Measurements from ENCODE around the gene HOOK2. TPM values are rescaled to one million over a fixed set of nuclear protein-coding genes. Genes with fewer than 3 reads are reported as not detected.

The HOOK2 gene
- total and polyA plus RNA-seq, 2 of the 8 experiments (the other 6 are each of a cell fraction or from before 2014, with no cell fraction given): 23.8 to 63.2 TPM

- H3K27ac ChIP-seq (ENCODE audit: low read depth, low read length): no peak overlapping the region
- TF ChIP-seq RNF2 (IDR thresholded peaks at IDR 0.05; ENCODE audit: borderline replicate concordance, low read depth, low read length, missing control alignments, poor library complexity, severe bottlenecking) (no peak), EP300 (IDR thresholded peaks at IDR 0.05; ENCODE audit: borderline replicate concordance in 1 of 2, low read depth in 2 of 2, low read length in 2 of 2) (no peak), KDM4A (IDR thresholded peaks at IDR 0.05; ENCODE audit: low read depth, low read length, severe bottlenecking) (no peak), SP1 (IDR thresholded peaks at IDR 0.05; ENCODE audit: low read depth, low read length) (no peak), BRCA1 (IDR thresholded peaks at IDR 0.05; ENCODE audit: low read depth, low read length) (no peak), SRF (IDR thresholded peaks at IDR 0.05; ENCODE audit: low read depth, low read length) (no peak), RAD21 (IDR thresholded peaks at IDR 0.05 in 1 of 2, conservative IDR thresholded peaks at IDR 0.05 in 1 of 2; ENCODE audit: low read depth in 2 of 2, low read length in 2 of 2) (no peak), JUN (IDR thresholded peaks at IDR 0.05; ENCODE audit: low read depth, low read length) (no peak), SP2 (IDR thresholded peaks at IDR 0.05; ENCODE audit: low read length) (no peak), CEBPB (IDR thresholded peaks at IDR 0.05; ENCODE audit: low read depth, low read length) (no peak), SIX5 (IDR thresholded peaks at IDR 0.05; ENCODE audit: low read depth, low read length) (no peak), CBX8 (IDR thresholded peaks at IDR 0.05; ENCODE audit: borderline replicate concordance, low read depth, low read length) (no peak)
- H3K79me1 ChIP-seq (ENCODE audit: low read depth, low read length): peaks cover 7% of the 10 kb centered on the region
- H2AFZ ChIP-seq (ENCODE audit: low read length): no peak overlapping the region
- H3K18ac ChIP-seq (ENCODE audit: extremely low read depth, low read length): no peak overlapping the region
- no peak for FAIRE-seq
- H2AK5ac ChIP-seq (ENCODE audit: low read depth, low read length): peak overlapping the region; percentile 45; the same call in 1 of the 2 replicates
- peak overlapping the region in 2 of 4 experiments; percentile 81 to 84; a peak in 2 of 7 replicates for H3K9ac ChIP-seq (replicated peaks in 1 of 4; ENCODE audit: extremely low read depth in 1 of 4, low read depth in 3 of 4, low read length in 3 of 4)
- H4K20me1 ChIP-seq (replicated peaks in 1 of 2; ENCODE audit: control insufficient read depth in 1 of 2, insufficient read depth in 2 of 2, low read length in 2 of 2): peaks cover 0 to 6% of the 10 kb centered on the region in 2 experiments
- H2BK12ac ChIP-seq (ENCODE audit: low read depth, low read length): no peak overlapping the region
- no peak for DNase-seq (ENCODE audit: low read depth in 1 of 2, low spot score in 2 of 2)
- H3K56ac ChIP-seq (replicated peaks; ENCODE audit: insufficient read length, low read depth, low read length): no peak overlapping the region
- H3K23ac ChIP-seq (ENCODE audit: insufficient read length): no peak overlapping the region
- no peaks in the 10 kb centered on the region for H3K9me3 ChIP-seq (ENCODE audit: insufficient read depth in 2 of 2, low read depth in 1 of 2, low read length in 1 of 2)
- H3K79me2 ChIP-seq (ENCODE audit: control insufficient read depth in 1 of 2, insufficient read depth in 2 of 2, low read length in 2 of 2): peaks cover 0 to 12% of the 10 kb centered on the region in 2 experiments; a peak in 2 of 4 replicates
- peak overlapping the region; percentile 91 to 92 for H3K4me2 ChIP-seq (ENCODE audit: insufficient read depth in 1 of 2, low read depth in 2 of 2, low read length in 2 of 2)
- CTCF ChIA-PET (ENCODE audit: partially characterized antibody): interaction anchor here (0.8 to 17.9 kb wide), 9 partner anchors 11 to 165 kb away, joined by 3 to 288 read pairs (median 4); no protein-coding TSS in a partner anchor
- no peak overlapping the region for H3K4ac ChIP-seq (replicated peaks; ENCODE audit: insufficient read length, low read depth, low read length)
- H2BK20ac ChIP-seq (ENCODE audit: low read length): no peak overlapping the region
- H3K14ac ChIP-seq (ENCODE audit: insufficient read length): no peak overlapping the region
- no peak overlapping the region for H2BK5ac ChIP-seq (ENCODE audit: low read depth, low read length)
- peaks cover 14% of the 10 kb centered on the region; the same call in 1 of the 2 replicates for H3K23me2 ChIP-seq (ENCODE audit: low read depth, low read length)
- peak overlapping the region; percentile 85 to 98 (median 97); a peak in 7 of 8 replicates for H3K4me3 ChIP-seq (ENCODE audit: extremely low read depth in 1 of 4, insufficient read depth in 2 of 4, low read depth in 3 of 4, low read length in 4 of 4)
- no peak overlapping the region for H4K8ac ChIP-seq (ENCODE audit: extremely low read depth, insufficient read depth, low read length)
- peaks cover 0 to 4% (median under 1%) of the 10 kb centered on the region in 4 experiments; a peak in 2 of 7 replicates for H3K27me3 ChIP-seq (replicated peaks in 1 of 4; ENCODE audit: control insufficient read depth in 3 of 4, extremely low read depth in 1 of 4, insufficient read depth in 3 of 4, low read length in 3 of 4)
- H4K91ac ChIP-seq (replicated peaks; ENCODE audit: insufficient read length, low read length): no peak overlapping the region
- H4K5ac ChIP-seq (ENCODE audit: insufficient read length, low read depth, low read length): no peak overlapping the region
- 93% methylated on average over 1 of the region's 1 CpG; no CpG with 5 or more reads in 1 of the 2 experiments for WGBS, 2 experiments (ENCODE audit: extremely low coverage in 1 of 2, insufficient coverage in 1 of 2, insufficient read length in 1 of 2, insufficient replicate concordance in 2 of 2, low coverage in 1 of 2, low lambda C conversion rate in 2 of 2, missing lambda C conversion rate in 1 of 2)
- peaks cover 8 to 19% (median 14%) of the 10 kb centered on the region in 4 experiments; a peak in 7 of 8 replicates for H3K36me3 ChIP-seq (ENCODE audit: control insufficient read depth in 2 of 4, insufficient read depth in 4 of 4, low read length in 3 of 4)
- H3K4me1 ChIP-seq (replicated peaks in 1 of 4; ENCODE audit: control insufficient read depth in 3 of 4, insufficient read depth in 4 of 4, low read length in 3 of 4): peaks cover 5 to 23% (median 11%) of the 10 kb centered on the region in 4 experiments; a peak in 6 of 7 replicates
- no peak overlapping the region for H2BK15ac ChIP-seq (ENCODE audit: low read length)
- no peak overlapping the region for H2BK120ac ChIP-seq (replicated peaks; ENCODE audit: low read depth, low read length)
- POLR2A ChIA-PET (ENCODE audit: partially characterized antibody): interaction anchor here (0.6 to 15.2 kb wide), 10 partner anchors 9 to 104 kb away, joined by 3 to 317 read pairs (median 4); partner anchors contain the start of genes FBXW9, HOOK2, JUNB and TRIR
Measured at GRCh38 chr19:12800466-12800770, 25.1 kb upstream of the HOOK2 start.
